OCI-LY3 (cell line): Measurements from ENCODE around the gene PLGLB2.
"Not testable (repeated sequence)": the region's sequence is repeated elsewhere in the genome, so short reads cannot be mapped to it uniquely, and the experiment has no call there.

Experiments used
- EZH2phosphoT487 ChIP-seq: fragments of 200-600 bp; shearing (Covaris generic); IDR thresholded peaks from 2 replicates; pipeline ENCODE4 v1.6.1; 2018; ENCODE audit warnings: antibody characterized with exemption, mixed run types, low read depth
- TF ChIP-seq, protein P1 (sequence below): fragments of 200-600, 300-600 bp; sonication (generic); IDR thresholded peaks from 2 replicates; pipeline ENCODE4 v1.5.1; 2014; ENCODE audit warnings: antibody characterized with exemption, low read length, low read depth

DNA sequence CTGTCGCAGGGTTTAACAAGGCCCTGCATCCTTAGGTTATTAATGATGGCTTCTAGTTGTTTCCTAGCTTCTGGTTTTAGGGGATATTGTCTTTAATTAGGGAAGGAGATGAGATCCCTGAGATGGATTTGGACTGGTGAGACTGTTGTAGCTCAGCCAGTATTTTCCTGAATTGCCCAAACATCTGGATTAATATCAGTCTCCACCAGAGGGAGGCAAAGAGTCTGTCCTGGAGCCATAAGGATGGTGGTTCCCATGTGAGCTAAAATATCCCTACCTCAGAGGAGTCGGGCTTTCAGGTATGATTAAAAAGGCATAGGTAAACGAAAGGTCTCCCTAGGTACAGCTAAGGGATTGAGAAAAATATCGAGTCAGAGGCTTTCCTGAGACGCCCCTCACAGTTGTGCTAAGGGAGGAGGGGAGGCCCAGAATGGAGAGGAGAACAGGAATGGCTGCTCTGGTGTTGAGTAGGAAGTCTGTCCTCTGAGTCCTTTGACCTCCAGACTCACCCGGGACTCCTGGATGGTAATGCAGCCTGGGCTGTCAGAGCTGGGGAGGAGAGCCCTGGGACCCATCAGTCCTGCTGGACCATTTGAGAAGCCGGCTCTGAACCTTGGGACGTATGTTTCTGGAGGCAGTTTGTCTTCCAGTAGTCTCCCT is 19.8 kb upstream of the PLGLB2 start:
- TF ChIP-seq, protein P1, sequence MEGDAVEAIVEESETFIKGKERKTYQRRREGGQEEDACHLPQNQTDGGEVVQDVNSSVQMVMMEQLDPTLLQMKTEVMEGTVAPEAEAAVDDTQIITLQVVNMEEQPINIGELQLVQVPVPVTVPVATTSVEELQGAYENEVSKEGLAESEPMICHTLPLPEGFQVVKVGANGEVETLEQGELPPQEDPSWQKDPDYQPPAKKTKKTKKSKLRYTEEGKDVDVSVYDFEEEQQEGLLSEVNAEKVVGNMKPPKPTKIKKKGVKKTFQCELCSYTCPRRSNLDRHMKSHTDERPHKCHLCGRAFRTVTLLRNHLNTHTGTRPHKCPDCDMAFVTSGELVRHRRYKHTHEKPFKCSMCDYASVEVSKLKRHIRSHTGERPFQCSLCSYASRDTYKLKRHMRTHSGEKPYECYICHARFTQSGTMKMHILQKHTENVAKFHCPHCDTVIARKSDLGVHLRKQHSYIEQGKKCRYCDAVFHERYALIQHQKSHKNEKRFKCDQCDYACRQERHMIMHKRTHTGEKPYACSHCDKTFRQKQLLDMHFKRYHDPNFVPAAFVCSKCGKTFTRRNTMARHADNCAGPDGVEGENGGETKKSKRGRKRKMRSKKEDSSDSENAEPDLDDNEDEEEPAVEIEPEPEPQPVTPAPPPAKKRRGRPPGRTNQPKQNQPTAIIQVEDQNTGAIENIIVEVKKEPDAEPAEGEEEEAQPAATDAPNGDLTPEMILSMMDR, result not testable (repeated sequence)
- TF ChIP-seq EZH2phosphoT487, result not testable (repeated sequence)
